ENCODE data around the gene PPP2R5B.

DNA sequence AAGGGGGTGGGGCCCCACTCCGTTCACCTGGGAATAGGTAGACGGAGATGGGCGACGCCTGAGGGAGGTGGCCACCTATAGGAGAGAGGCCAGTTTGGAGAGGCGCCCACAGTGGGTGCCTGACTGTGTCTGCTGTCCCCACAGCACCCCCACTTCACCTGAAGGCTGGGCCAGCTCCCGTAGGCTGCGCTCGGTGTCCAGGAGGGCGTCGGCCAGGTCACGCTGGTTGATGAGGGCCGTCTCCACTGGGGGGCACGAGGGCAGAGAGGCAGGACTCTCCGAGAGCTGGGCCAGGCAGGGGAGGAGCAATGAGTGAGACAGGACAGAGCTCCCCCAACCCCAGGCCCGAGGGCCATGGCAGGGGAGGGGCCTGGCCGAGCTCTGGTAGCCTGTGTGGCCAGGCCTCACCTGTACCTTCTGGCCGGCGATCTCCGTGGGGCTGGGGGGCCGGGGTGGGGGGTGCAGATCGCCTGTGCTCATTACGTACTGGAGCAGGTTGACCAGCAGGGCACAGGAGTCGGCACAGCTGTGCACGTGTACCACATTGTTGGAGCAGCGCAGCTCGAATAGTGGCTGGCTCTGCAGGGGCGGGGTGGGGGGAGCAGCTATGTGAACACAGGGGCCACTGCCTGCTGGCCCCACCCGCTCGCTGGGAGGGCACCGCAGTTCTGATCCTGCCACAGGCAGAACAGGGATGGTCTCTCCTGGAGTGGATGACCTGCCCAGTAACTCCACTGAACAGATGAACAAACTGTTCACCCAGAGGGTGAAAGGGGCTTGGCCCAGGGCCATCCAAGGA lies 22.2 kb upstream of the PPP2R5B start:
- TF ChIP-seq CTCF (tag by site-specific recombination; IDR thresholded peaks at IDR 0.05) (no peak), ZBTB8A (tag by site-specific recombination; IDR thresholded peaks at IDR 0.05) (no peak), GLI4 (tag by site-specific recombination; IDR thresholded peaks at IDR 0.05) (no peak), ZNF785 (tag by site-specific recombination; IDR thresholded peaks at IDR 0.05) (no peak), ZFP41 (tag by site-specific recombination; IDR thresholded peaks at IDR 0.05; ENCODE audit: borderline replicate concordance) (no peak), ZNF157 (tag by site-specific recombination; IDR thresholded peaks at IDR 0.05) (no peak), RBAK (tag by site-specific recombination; IDR thresholded peaks at IDR 0.05) (no peak), ZNF140 (tag by site-specific recombination; IDR thresholded peaks at IDR 0.05) (no peak), PBX3 (CRISPR knock-in tag; IDR thresholded peaks at IDR 0.05) (no peak), SP2 (tag by site-specific recombination; IDR thresholded peaks at IDR 0.05) (no peak), ZNF362 (tag by site-specific recombination; IDR thresholded peaks at IDR 0.05) (no peak), ZIC2 (tag by site-specific recombination; IDR thresholded peaks at IDR 0.05) (no peak)

All from HEK293 (cell line).